Keratinocyte (primary cell): ENCODE data around the gene ITSN1. TPM values are rescaled to one million over a fixed set of nuclear protein-coding genes. Genes with fewer than 3 reads are reported as not detected.

Source experiments
- DNase-seq: peaks from one replicate; pipeline ENCODE4 v3.0.0-alpha.2; 2011; ENCODE audit warnings: low read depth, missing footprints, low spot score
- FAIRE-seq: peaks from 2 replicates; lab custom pipeline; 2011; peaks lifted over from hg19 to GRCh38; lab: Jason Lieb, UNC
- H2AFZ ChIP-seq: 2 replicates; pipeline ENCODE4 v1.6.0; 2012; ENCODE audit warnings: low read length, control low read depth, inconsistent platforms; ENCODE audit not compliant: control insufficient read depth
- H3K27ac ChIP-seq: 2 replicates; pipeline ENCODE4 v1.5.1; 2011; ENCODE audit warnings: low read length; ENCODE audit not compliant: control insufficient read depth, insufficient read depth
- H3K27me3 ChIP-seq: 3 replicates; pipeline ENCODE4 v1.6.0; 2011; ENCODE audit warnings: low read length; ENCODE audit not compliant: control insufficient read depth, insufficient read depth; ENCODE audit errors: extremely low read depth
- H3K36me3 ChIP-seq, 2 experiments: 2 replicates in 1 of 2; 3 replicates in 1 of 2; pipeline ENCODE4 v1.5.1; 2011; ENCODE audit warnings: low read length in 2 of 2, mild to moderate bottlenecking in 1 of 2; ENCODE audit not compliant: control insufficient read depth in 2 of 2, insufficient read depth in 2 of 2; ENCODE audit errors: extremely low read depth in 1 of 2
- H3K4me1 ChIP-seq: 3 replicates; pipeline ENCODE4 v1.5.1; 2011; ENCODE audit warnings: low read length; ENCODE audit not compliant: control insufficient read depth, insufficient read depth; ENCODE audit errors: extremely low read depth
- H3K4me2 ChIP-seq: 3 replicates; pipeline ENCODE4 v1.6.0; 2011; ENCODE audit warnings: low read depth, low read length; ENCODE audit not compliant: control insufficient read depth, insufficient read depth; ENCODE audit errors: extremely low read depth
- H3K4me3 ChIP-seq, 3 experiments: fragments of 200-600 bp in 1 of 3; sonication (generic) in 1 of 3; 2 replicates in 2 of 3; 3 replicates in 1 of 3; pipeline ENCODE4 v1.5.1; 2011 to 2016; ENCODE audit warnings: low read length in 3 of 3, mild to moderate bottlenecking in 3 of 3, control low read depth in 2 of 3, inconsistent platforms in 1 of 3, low read depth in 1 of 3, mixed read lengths in 1 of 3, mixed run types in 1 of 3, moderate library complexity in 1 of 3; ENCODE audit not compliant: control insufficient read depth in 2 of 3, insufficient read depth in 2 of 3; ENCODE audit errors: extremely low read depth in 1 of 3
- H3K79me2 ChIP-seq: 2 replicates; pipeline ENCODE4 v1.6.0; 2012; ENCODE audit warnings: low read length; ENCODE audit not compliant: control insufficient read depth, insufficient read depth
- H3K9ac ChIP-seq: 3 replicates; pipeline ENCODE4 v1.6.0; 2011; ENCODE audit warnings: low read length; ENCODE audit not compliant: control insufficient read depth, insufficient read depth; ENCODE audit errors: extremely low read depth
- H3K9me1 ChIP-seq: 3 replicates; pipeline ENCODE4 v1.6.0; 2011; ENCODE audit warnings: low read length; ENCODE audit not compliant: control insufficient read depth, insufficient read depth; ENCODE audit errors: extremely low read depth
- H3K9me3 ChIP-seq: 2 replicates; pipeline ENCODE4 v1.5.1; 2012; ENCODE audit warnings: low read depth, low read length; ENCODE audit not compliant: control insufficient read depth
- H4K20me1 ChIP-seq: 3 replicates; pipeline ENCODE4 v1.6.0; 2011; ENCODE audit warnings: low read length; ENCODE audit not compliant: control insufficient read depth, insufficient read depth; ENCODE audit errors: extremely low read depth
- CTCF ChIP-seq, 3 experiments: IDR thresholded peaks in 1 of 3; conservative IDR thresholded peaks in 1 of 3; optimal IDR thresholded peaks in 1 of 3; 2 replicates in 2 of 3; 3 replicates in 1 of 3; pipeline versions ENCODE3 to v1.5.1; 2011; ENCODE audit warnings: low read length in 3 of 3, mild to moderate bottlenecking in 3 of 3, moderate library complexity in 2 of 3, control low read depth in 1 of 3, inconsistent platforms in 1 of 3; ENCODE audit not compliant: insufficient read depth in 2 of 3; ENCODE audit errors: extremely low read depth in 1 of 3
- EZH2 ChIP-seq: IDR thresholded peaks from one replicate; pipeline ENCODE4 v1.6.1; 2012; ENCODE audit warnings: inconsistent platforms, mild to moderate bottlenecking, low read length, moderate library complexity
- dilution Hi-C: fragments of 300-500 bp; cut with MboI; formaldehyde crosslinking; loops from one replicate; pipeline ENCODE4 v1.7.0; 2020; ENCODE audit warnings: low sequenced_read_pairs; ENCODE audit not compliant: extremely low pct_ligation_motif_present
- polyA plus RNA-seq, 5 experiments: library from polyadenylated mRNA; depleted of rRNA in 3 of 5; stranded (reverse) in 3 of 5; stranded (forward) in 1 of 5; unstranded in 1 of 5; fragments of >200 nt; gene quantifications; 1 replicate in 1 of 5; 2 replicates in 3 of 5; 3 replicates in 1 of 5; pipeline versions ENCODE4 v1.2.1 to v1.2.3, GENCODE V29; 2011 to 2012; ENCODE audit warnings: missing spikeins in 2 of 5, low read depth in 1 of 5, low replicate concordance in 1 of 5

The ITSN1 gene
- polyA plus RNA-seq, 1 donor (not counting 4 experiments of a cell fraction or from before 2014, with no cell fraction given) = 34.3 TPM

- no peaks in the 10 kb centered on the region for H3K9me3 ChIP-seq
- peaks cover 2% of the 10 kb centered on the region for H3K9me1 ChIP-seq
- no peak overlapping the region for H2AFZ ChIP-seq
- H3K4me3 ChIP-seq = no peak overlapping the region
- dilution Hi-C loops = no loop called here
- peaks cover 13% of the 10 kb centered on the region for H3K4me1 ChIP-seq
- no peaks in the 10 kb centered on the region for H4K20me1 ChIP-seq
- no peak overlapping the region for H3K27ac ChIP-seq
- no peak overlapping the region for H3K4me2 ChIP-seq
- FAIRE-seq (no peak), DNase-seq (no peak)
- H3K27me3 ChIP-seq = no peaks in the 10 kb centered on the region
- no peak overlapping the region for H3K9ac ChIP-seq
- TF ChIP-seq EZH2 (no peak), CTCF (optimal IDR thresholded peaks at IDR 0.05 in 1 of 3, IDR thresholded peaks at IDR 0.05 in 1 of 3, conservative IDR thresholded peaks at IDR 0.05 in 1 of 3; ENCODE audit: extremely low read depth in 1 of 3, insufficient read depth in 2 of 3, low read length in 3 of 3) (no peak)
- no peaks in the 10 kb centered on the region for H3K36me3 ChIP-seq
- H3K79me2 ChIP-seq = peaks cover 85% of the 10 kb centered on the region
These were observed 25.3 kb downstream of the ITSN1 start for GRCh38 chr21:33667636-33668035.

- Histone ChIP-seq H3K36me3 (no peaks in the 10 kb centered on the region), H3K27ac (no peak overlapping the region), H4K20me1 (no peaks in the 10 kb centered on the region), H3K4me1 (peaks cover 13% of the 10 kb centered on the region), H3K4me2 (peak overlapping the region; percentile 49), H3K27me3 (no peaks in the 10 kb centered on the region), H3K4me3 (no peak overlapping the region), H2AFZ (no peak overlapping the region), H3K9ac (no peak overlapping the region), H3K79me2 (peaks cover 86% of the 10 kb centered on the region), H3K9me3 (no peaks in the 10 kb centered on the region), H3K9me1 (peaks cover 2% of the 10 kb centered on the region)
- TF ChIP-seq CTCF (optimal IDR thresholded peaks at IDR 0.05 in 1 of 3, IDR thresholded peaks at IDR 0.05 in 1 of 3, conservative IDR thresholded peaks at IDR 0.05 in 1 of 3; ENCODE audit: extremely low read depth in 1 of 3, insufficient read depth in 2 of 3, low read length in 3 of 3) (no peak), EZH2 (no peak)
- DNase-seq (no peak), FAIRE-seq (no peak)
- dilution Hi-C loops = no loop called here
These were observed 25.9 kb downstream of the ITSN1 start for GRCh38 chr21:33668180-33668579.
